DND-41 (cell line): Measurements from ENCODE around the gene PRPH2.

Experiments used
- ATAC-seq: fragments of 200-7000 bp; cut with Tn5 transposase; 3 replicates; pipeline ENCODE4 v1.9.1; 2021; ENCODE audit warnings: low read depth; ENCODE audit not compliant: insufficient read depth
- DNase-seq: peaks from one replicate; pipeline ENCODE4 v3.0.0-alpha.2; 2020
- H2AFZ ChIP-seq: 2 replicates; pipeline ENCODE4 v1.6.0; 2012; ENCODE audit warnings: low read depth, low read length
- H3K27ac ChIP-seq: 2 replicates; pipeline ENCODE4 v1.5.1; 2012; ENCODE audit warnings: low read length, inconsistent platforms
- H3K27me3 ChIP-seq: fragments of 200-600 bp; sonication (generic); 2 replicates; pipeline ENCODE4 v1.6.0; 2012; ENCODE audit warnings: low read length, mild to moderate bottlenecking, inconsistent platforms; ENCODE audit not compliant: insufficient read depth, poor library complexity
- H3K36me3 ChIP-seq: 2 replicates; pipeline ENCODE4 v1.5.1; 2012; ENCODE audit warnings: low read length, inconsistent platforms; ENCODE audit not compliant: insufficient read depth
- H3K4me1 ChIP-seq: 2 replicates; pipeline ENCODE4 v1.5.1; 2012; ENCODE audit warnings: mild to moderate bottlenecking, low read length; ENCODE audit not compliant: insufficient read depth
- H3K4me2 ChIP-seq: 2 replicates; pipeline ENCODE4 v1.6.0; 2012; ENCODE audit warnings: mild to moderate bottlenecking, moderate library complexity, low read length, inconsistent platforms; ENCODE audit not compliant: insufficient read depth
- H3K4me3 ChIP-seq, 2 experiments: fragments of 200-600 bp in 1 of 2; shearing (Covaris generic) in 1 of 2; 2 replicates each; pipeline ENCODE4 v1.5.1; 2012 to 2016; ENCODE audit warnings: inconsistent platforms in 2 of 2, low read length in 2 of 2, mild to moderate bottlenecking in 2 of 2, low read depth in 1 of 2, moderate library complexity in 1 of 2
- H3K79me2 ChIP-seq: 2 replicates; pipeline ENCODE4 v1.6.0; 2012; ENCODE audit warnings: low read length, inconsistent platforms; ENCODE audit not compliant: insufficient read depth
- H3K9ac ChIP-seq: 2 replicates; pipeline ENCODE4 v1.6.0; 2012; ENCODE audit warnings: low read depth, mild to moderate bottlenecking, inconsistent platforms, low read length, moderate library complexity
- H3K9me3 ChIP-seq: 2 replicates; pipeline ENCODE4 v1.5.1; 2012; ENCODE audit warnings: low read length, moderate library complexity, mild to moderate bottlenecking, inconsistent platforms; ENCODE audit not compliant: insufficient read depth, severe bottlenecking
- H4K20me1 ChIP-seq: 2 replicates; pipeline ENCODE4 v1.6.0; 2012; ENCODE audit warnings: low read length; ENCODE audit not compliant: insufficient read depth
- CTCF ChIP-seq: IDR thresholded peaks from 2 replicates; pipeline ENCODE4 v1.5.1; 2012; ENCODE audit warnings: borderline replicate concordance, low read length, moderate library complexity, mild to moderate bottlenecking; ENCODE audit not compliant: poor library complexity, severe bottlenecking; ENCODE audit errors: extremely low read depth
- EZH2 ChIP-seq: IDR thresholded peaks from 3 replicates; pipeline ENCODE4 v1.6.1; 2012; ENCODE audit warnings: borderline replicate concordance, low read depth, mild to moderate bottlenecking, moderate library complexity, low read length, inconsistent platforms; ENCODE audit not compliant: severe bottlenecking

Gene PRPH2

GRCh38 chr6:42745640-42746462 is 23.5 kb upstream of the PRPH2 start, which contains the start of gene TBCC:
TBCC (minus strand) TSS chr6:42746103; CDS start chr6:42746073, 30 bp downstream.
- Histone ChIP-seq H4K20me1 (peaks cover 18% of the 10 kb centered on the region), H2AFZ (peak within 1 kb of the TSS; percentile 96), H3K27ac (peak within 1 kb of the TSS; percentile 97), H3K9ac (peak within 1 kb of the TSS; percentile 78), H3K27me3 (no peaks in the 10 kb centered on the region), H3K36me3 (peaks cover 3% of the 10 kb centered on the region; the same call in 1 of the 2 replicates), H3K4me3 (peak within 1 kb of the TSS; percentile 80 to 97), H3K9me3 (no peaks in the 10 kb centered on the region), H3K4me1 (peaks cover 36% of the 10 kb centered on the region), H3K4me2 (peak within 1 kb of the TSS; percentile 99), H3K79me2 (peaks cover 21% of the 10 kb centered on the region)
- DNase-seq: peak; percentile 96
- ATAC-seq: peak; percentile 85
- no peak for TF ChIP-seq EZH2

GRCh38 chr6:42745083-42745639 is 22.8 kb upstream of the PRPH2 start:
- H4K20me1 ChIP-seq: peaks cover 18% of the 10 kb centered on the region
- peaks cover 21% of the 10 kb centered on the region for H3K79me2 ChIP-seq
- peaks cover 36% of the 10 kb centered on the region for H3K4me1 ChIP-seq
- H3K36me3 ChIP-seq: peaks cover 3% of the 10 kb centered on the region; the same call in 1 of the 2 replicates
- peak overlapping the region; percentile 96; the same call in 1 of the 2 replicates for H2AFZ ChIP-seq
- H3K9ac ChIP-seq: peak overlapping the region; percentile 78
- ATAC-seq: no peak
- H3K4me2 ChIP-seq: peak overlapping the region; percentile 99
- H3K27me3 ChIP-seq: no peaks in the 10 kb centered on the region
- H3K4me3 ChIP-seq: peak overlapping the region; percentile 80 to 97
- peak; percentile 47 for DNase-seq
- peak overlapping the region; percentile 97 for H3K27ac ChIP-seq
- H3K9me3 ChIP-seq: no peaks in the 10 kb centered on the region
- no peak for TF ChIP-seq EZH2
- no peak for TF ChIP-seq CTCF

- Histone ChIP-seq H3K36me3 (peaks cover 3% of the 10 kb centered on the region; the same call in 1 of the 2 replicates), H3K27ac (no peak overlapping the region; the same call in 1 of the 2 replicates), H3K79me2 (peaks cover 21% of the 10 kb centered on the region), H2AFZ (no peak overlapping the region), H3K9ac (peak overlapping the region; percentile 78), H3K4me2 (peak overlapping the region; percentile 99), H4K20me1 (peaks cover 18% of the 10 kb centered on the region), H3K4me3 (peak overlapping the region; percentile 80 to 97; a peak in 3 of 4 replicates), H3K9me3 (no peaks in the 10 kb centered on the region), H3K27me3 (no peaks in the 10 kb centered on the region), H3K4me1 (peaks cover 36% of the 10 kb centered on the region)
- ATAC-seq (no peak), DNase-seq (no peak)
- TF ChIP-seq CTCF (no peak), EZH2 (no peak)
These were observed 22.0 kb upstream of the PRPH2 start for GRCh38 chr6:42744351-42744893.
